Endothelial cell of umbilical vein (primary cell): ENCODE data around the gene ABLIM2.
A peak's percentile ranks its signal among the peaks of the same experiment; 100 is the strongest.

Experiments used
- EZH2 ChIP-seq: IDR thresholded peaks from 2 replicates; pipeline ENCODE4 v1.6.1; 2012; ENCODE audit warnings: borderline replicate concordance, low read depth, mild to moderate bottlenecking, moderate library complexity, low read length, inconsistent platforms; ENCODE audit not compliant: severe bottlenecking
- JUN ChIP-seq: IDR thresholded peaks from 2 replicates; pipeline ENCODE4 v1.6.1; 2011; ENCODE audit warnings: borderline replicate concordance, low read depth; ENCODE audit not compliant: insufficient read length, insufficient read depth
- POLR2A ChIP-seq: IDR thresholded peaks from 2 replicates; pipeline ENCODE4 v1.6.1; 2012; ENCODE audit warnings: low read depth, mild to moderate bottlenecking, control low read depth, low read length
- TF ChIP-seq, protein P1 (sequence below), 2 donors: IDR thresholded peaks; 1 replicate in 1 of 2; 2 replicates in 1 of 2; pipeline ENCODE4 v1.5.1; 2011; ENCODE audit warnings: low read length in 2 of 2, mild to moderate bottlenecking in 2 of 2, moderate library complexity in 2 of 2, control low read depth in 1 of 2, inconsistent platforms in 1 of 2, low read depth in 1 of 2; ENCODE audit not compliant: insufficient read depth in 1 of 2; ENCODE audit errors: extremely low read depth in 1 of 2

DNA sequence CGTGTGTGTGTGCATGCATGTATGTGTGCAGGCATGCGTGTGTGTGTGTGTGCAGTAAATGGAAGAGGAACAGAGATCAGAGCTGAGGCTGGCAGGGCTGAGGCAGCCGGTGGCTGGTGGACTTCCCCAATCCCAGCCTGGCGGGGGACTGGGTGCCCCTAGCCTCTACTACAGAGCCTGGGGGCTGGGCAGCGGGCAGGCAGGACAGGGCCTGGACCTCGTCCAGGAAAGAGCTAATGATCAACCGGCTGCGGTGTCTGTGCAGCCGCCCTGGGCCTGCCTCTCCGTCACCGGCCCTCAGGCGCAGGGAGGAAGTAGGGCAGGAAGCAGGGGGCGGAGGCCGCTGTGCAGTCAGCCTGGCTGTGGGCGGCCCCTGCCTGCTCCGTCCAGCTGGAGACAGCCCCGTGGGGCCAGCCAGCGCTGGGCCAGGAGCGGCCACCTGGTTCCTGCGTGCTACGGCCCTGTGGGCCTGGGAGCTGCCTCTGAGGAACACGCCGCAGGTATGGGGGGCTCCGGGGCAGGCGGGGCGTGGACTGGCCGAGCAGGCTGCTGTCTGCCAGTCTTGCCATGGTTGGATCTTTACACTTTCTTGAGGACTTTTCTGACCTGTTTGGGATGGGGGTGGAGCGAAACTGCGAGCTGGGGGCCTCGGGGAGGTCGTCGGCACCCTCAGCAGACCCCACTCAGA, 40.4 kb upstream of the ABLIM2 start, which contains the start of gene SH3TC1:
- no peak for TF ChIP-seq JUN
- TF ChIP-seq POLR2A, result peak; percentile 95
- TF ChIP-seq EZH2, result no peak
- TF ChIP-seq, protein P1, sequence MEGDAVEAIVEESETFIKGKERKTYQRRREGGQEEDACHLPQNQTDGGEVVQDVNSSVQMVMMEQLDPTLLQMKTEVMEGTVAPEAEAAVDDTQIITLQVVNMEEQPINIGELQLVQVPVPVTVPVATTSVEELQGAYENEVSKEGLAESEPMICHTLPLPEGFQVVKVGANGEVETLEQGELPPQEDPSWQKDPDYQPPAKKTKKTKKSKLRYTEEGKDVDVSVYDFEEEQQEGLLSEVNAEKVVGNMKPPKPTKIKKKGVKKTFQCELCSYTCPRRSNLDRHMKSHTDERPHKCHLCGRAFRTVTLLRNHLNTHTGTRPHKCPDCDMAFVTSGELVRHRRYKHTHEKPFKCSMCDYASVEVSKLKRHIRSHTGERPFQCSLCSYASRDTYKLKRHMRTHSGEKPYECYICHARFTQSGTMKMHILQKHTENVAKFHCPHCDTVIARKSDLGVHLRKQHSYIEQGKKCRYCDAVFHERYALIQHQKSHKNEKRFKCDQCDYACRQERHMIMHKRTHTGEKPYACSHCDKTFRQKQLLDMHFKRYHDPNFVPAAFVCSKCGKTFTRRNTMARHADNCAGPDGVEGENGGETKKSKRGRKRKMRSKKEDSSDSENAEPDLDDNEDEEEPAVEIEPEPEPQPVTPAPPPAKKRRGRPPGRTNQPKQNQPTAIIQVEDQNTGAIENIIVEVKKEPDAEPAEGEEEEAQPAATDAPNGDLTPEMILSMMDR (IDR thresholded peaks at IDR 0.05; ENCODE audit: extremely low read depth in 1 of 2, insufficient read depth in 1 of 2, low read depth in 1 of 2, low read length in 2 of 2), result no peak
